K562 (cell line): Measurements from ENCODE around the gene LETM1. TPM values are rescaled to one million over a fixed set of nuclear protein-coding genes. Genes with fewer than 3 reads are reported as not detected.
A peak's percentile ranks its signal among the peaks of the same experiment; 100 is the strongest.

Experiments used
- ATAC-seq: fragments of 200-7000 bp; cut with Tn5 transposase; 3 replicates; pipeline ENCODE4 v1.9.1; 2020; ENCODE audit warnings: moderate library complexity
- BruUV-seq: library from RNA; stranded (reverse); fragments of 400-500 nt; replicated peaks from 2 replicates; lab custom pipeline; 2021; lab: Mats Ljungman, UMichigan
- CTCF ChIA-PET: fragments of 300-600 bp; formaldehyde crosslinking; extraction: SDS; loops from one replicate; lab custom pipeline; 2021; ENCODE audit warnings: low intra/inter-chr PET ratio; lab: Yijun Ruan, JAX
- POLR2A ChIA-PET: fragments of 300-600, 350-650 bp; sonication (Branson Sonifier 250); formaldehyde crosslinking; extraction: SDS; loops from one replicate; lab custom pipeline; 2021; ENCODE audit warnings: antibody characterized with exemption, inconsistent platforms; lab: Yijun Ruan, JAX
- DNase-seq, 4 experiments: peaks; one replicate each; pipeline versions ENCODE4 v3.0.0 to v3.0.0-alpha.2; 2011 to 2018; ENCODE audit warnings: low spot score in 3 of 4, mixed read lengths in 3 of 4; ENCODE audit errors: extremely low read depth in 1 of 4
- FAIRE-seq: peaks from 2 replicates; lab custom pipeline; 2011; peaks lifted over from hg19 to GRCh38; lab: Jason Lieb, UNC
- H2AFZ ChIP-seq: 2 replicates; pipeline ENCODE4 v1.6.0; 2011; ENCODE audit warnings: low read depth, low read length, control low read depth, inconsistent platforms
- H3K27ac ChIP-seq: fragments of 200-600 bp; 3 replicates; pipeline ENCODE4 v1.8.0; 2011; ENCODE audit warnings: low read depth, mild to moderate bottlenecking, control low read depth, inconsistent platforms, low read length, moderate library complexity, mixed read lengths; ENCODE audit errors: extremely low read depth
- H3K27me3 ChIP-seq, 2 experiments: fragments of 300-600 bp in 1 of 2; 2 replicates in 1 of 2; 3 replicates in 1 of 2; pipeline versions ENCODE4 v1.6.0 to v1.8.0; 2011; ENCODE audit warnings: inconsistent platforms in 2 of 2, low read length in 2 of 2, mild to moderate bottlenecking in 1 of 2, mixed read lengths in 1 of 2, moderate library complexity in 1 of 2; ENCODE audit not compliant: control insufficient read depth in 2 of 2, insufficient read depth in 2 of 2
- H3K36me3 ChIP-seq: fragments of 300-600 bp; 3 replicates; pipeline ENCODE4 v1.8.0; 2011; ENCODE audit warnings: mild to moderate bottlenecking, low read length, inconsistent platforms; ENCODE audit not compliant: control insufficient read depth, insufficient read depth
- H3K4me1 ChIP-seq, 2 experiments: fragments of 200-600 bp in 1 of 2; replicated peaks in 1 of 2; 2 replicates in 1 of 2; 3 replicates in 1 of 2; pipeline versions ENCODE4 v1.5.1 to v1.8.0; 2011; ENCODE audit warnings: inconsistent platforms in 2 of 2, low read length in 2 of 2, mild to moderate bottlenecking in 1 of 2, mixed read lengths in 1 of 2, moderate library complexity in 1 of 2; ENCODE audit not compliant: control insufficient read depth in 2 of 2, insufficient read depth in 2 of 2
- H3K4me2 ChIP-seq: 2 replicates; pipeline ENCODE4 v1.6.1; 2011; ENCODE audit warnings: low read length, control low read depth, inconsistent platforms, mixed read lengths; ENCODE audit not compliant: insufficient read depth
- H3K4me3 ChIP-seq: fragments of 200-600 bp; sonication (generic), shearing (Covaris generic); 2 replicates; pipeline ENCODE4 v1.5.1; 2016; ENCODE audit warnings: control low read depth, inconsistent platforms
- H3K79me2 ChIP-seq: fragments of 200-600 bp; 3 replicates; pipeline ENCODE4 v1.8.0; 2011; ENCODE audit warnings: low read length, inconsistent platforms; ENCODE audit not compliant: control insufficient read depth, insufficient read depth
- H3K9ac ChIP-seq, 2 experiments: 2 replicates each; pipeline versions ENCODE4 v1.6.0 to v1.6.1; 2011; ENCODE audit warnings: low read depth in 2 of 2, low read length in 2 of 2, control low read depth in 1 of 2, inconsistent platforms in 1 of 2, mild to moderate bottlenecking in 1 of 2, mixed read lengths in 1 of 2; ENCODE audit not compliant: insufficient read depth in 1 of 2
- H3K9me1 ChIP-seq: one replicate; pipeline ENCODE4 v1.6.0; 2011; ENCODE audit warnings: inconsistent platforms, mild to moderate bottlenecking, low read length, moderate library complexity; ENCODE audit not compliant: control insufficient read depth, insufficient read depth
- H3K9me3 ChIP-seq: replicated peaks from 2 replicates; pipeline ENCODE4 v1.5.1; 2011; ENCODE audit warnings: low read depth, low read length, inconsistent platforms; ENCODE audit not compliant: control insufficient read depth, insufficient read depth
- H4K20me1 ChIP-seq: replicated peaks from 2 replicates; pipeline ENCODE4 v1.6.1; 2011; ENCODE audit warnings: low read length, inconsistent platforms, mixed read lengths; ENCODE audit not compliant: control insufficient read depth, insufficient read depth
- CBX1 ChIP-seq: sonication (generic); IDR thresholded peaks from 2 replicates; pipeline ENCODE4 v1.6.1; 2016; ENCODE audit warnings: antibody characterized with exemption, low read depth, mild to moderate bottlenecking
- HDAC1 ChIP-seq, 2 experiments: fragments of 450-650 bp; IDR thresholded peaks; 2 replicates each; pipeline ENCODE4 v1.6.1; 2016 to 2017; ENCODE audit warnings: inconsistent platforms in 1 of 2, mild to moderate bottlenecking in 1 of 2, moderate library complexity in 1 of 2
- PTRF ChIP-seq: fragments of 450-650 bp; IDR thresholded peaks from 2 replicates; pipeline ENCODE4 v1.6.1; 2016; ENCODE audit warnings: mild to moderate bottlenecking, missing genetic modification characterization, missing compliant biosample characterization
- RFX7 ChIP-seq: fragments of 250-450 bp; sonication (Bioruptor Pico); IDR thresholded peaks from 2 replicates; pipeline ENCODE4 v1.5.1; 2021; ENCODE audit warnings: mild to moderate bottlenecking
- RHOXF2B ChIP-seq: fragments of 250-450 bp; sonication (Bioruptor Pico); conservative IDR thresholded peaks from 2 replicates; pipeline ENCODE4 v1.5.1; 2021
- SIN3B ChIP-seq: fragments of 450-650 bp; IDR thresholded peaks from 2 replicates; pipeline ENCODE4 v1.6.1; 2017; ENCODE audit warnings: low read depth, mild to moderate bottlenecking, moderate library complexity
- ZBTB7A ChIP-seq: IDR thresholded peaks from 2 replicates; pipeline ENCODE4 v1.6.1; 2011; ENCODE audit warnings: low read depth, mild to moderate bottlenecking, low read length, moderate library complexity, borderline replicate concordance; ENCODE audit not compliant: control insufficient read depth
- ZNF324 ChIP-seq: fragments of 250-450 bp; sonication (Bioruptor Pico); IDR thresholded peaks from 2 replicates; pipeline ENCODE4 v1.4.0; 2020; ENCODE audit warnings: mild to moderate bottlenecking
- WGBS: fragments of 100-300 bp; shearing (Covaris generic); methylation state at CpG from one replicate; pipeline ENCODE4 v1.1.6; 2016; ENCODE audit warnings: low coverage, mixed read lengths; ENCODE audit not compliant: insufficient coverage; ENCODE audit errors: missing lambda C conversion rate; 5-methylcytosine and 5-hydroxymethylcytosine counted together
- in situ Hi-C: fragments of 300-500 bp; cut with MboI; formaldehyde crosslinking; loops from 4 replicates; pipeline ENCODE4 v1.15.0; 2018; ENCODE audit warnings: inconsistent platforms, mixed read lengths
- intact Hi-C: fragments of 100-400 bp; cut with micrococcal nuclease; formaldehyde crosslinking; loops from 2 replicates; pipeline ENCODE4 v1.14.2; 2022
- polyA plus RNA-seq, 8 experiments: library from polyadenylated mRNA; depleted of rRNA in 4 of 8; stranded (reverse) in 5 of 8; unstranded in 3 of 8; fragments of >200 nt; fragmentation: Nextera tagmentation in 2 of 8; fragmentation: Illumina TruSeq in 1 of 8; extraction: Ambion mirVana in 2 of 8; extraction: Trizol in 1 of 8; gene quantifications; 2 replicates each; pipeline versions ENCODE4 v1.2.1 to v1.2.3, GENCODE V29; 2011 to 2014; ENCODE audit warnings: inconsistent platforms in 1 of 8, missing spikeins in 1 of 8
- total RNA-seq, 7 experiments: library from RNA; depleted of rRNA in 6 of 7; stranded (reverse); fragments of >200 nt in 6 of 7; fragmentation: Illumina TruSeq in 2 of 7; extraction: Trizol in 2 of 7; gene quantifications; 2 replicates each; pipeline versions ENCODE4 v1.2.1 to v1.2.3, GENCODE V29; 2011 to 2021; ENCODE audit warnings: low replicate concordance in 1 of 7
- TF ChIP-seq, protein P1 (sequence below), 3 experiments: IDR thresholded peaks in 2 of 3; conservative IDR thresholded peaks in 1 of 3; 2 replicates each; pipeline ENCODE4 v1.5.1; 2011 to 2012; ENCODE audit warnings: low read length in 3 of 3, mild to moderate bottlenecking in 3 of 3, control low read depth in 2 of 3, improper control_type of control experiment in 1 of 3, inconsistent platforms in 1 of 3, low read depth in 1 of 3, mixed read lengths in 1 of 3, moderate library complexity in 1 of 3; ENCODE audit not compliant: insufficient read depth in 2 of 3
- TF ChIP-seq, protein P2 (sequence below), 3 experiments: fragments of 200-800 bp in 1 of 3; sonication (Bioruptor generic) in 1 of 3; sonication (generic) in 1 of 3; formaldehyde crosslinking in 1 of 3; IDR thresholded peaks; 2 replicates each; pipeline versions ENCODE4 v1.6.1 to v1.8.0; 2016 to 2022; ENCODE audit warnings: mild to moderate bottlenecking in 2 of 3, missing compliant biosample characterization in 2 of 3, missing genetic modification characterization in 2 of 3, missing genetic modification reagents in 1 of 3
- TF ChIP-seq, protein P3 (sequence below): fragments of 250-450 bp; sonication (Bioruptor Pico); IDR thresholded peaks from 2 replicates; pipeline ENCODE4 v1.8.0; 2021; ENCODE audit warnings: moderate library complexity, mild to moderate bottlenecking, inconsistent platforms
- TF ChIP-seq, protein P4 (sequence below): fragments of 250-450 bp; sonication (Bioruptor Pico); IDR thresholded peaks from 2 replicates; pipeline ENCODE4 v1.4.0; 2020; ENCODE audit warnings: mild to moderate bottlenecking, moderate library complexity

LETM1 gene
- total and polyA plus RNA-seq, 9 of the 15 experiments (the other 6 are each of a cell fraction or from before 2014, with no cell fraction given) = 3.9 to 109 (median 35.0) TPM

DNA sequence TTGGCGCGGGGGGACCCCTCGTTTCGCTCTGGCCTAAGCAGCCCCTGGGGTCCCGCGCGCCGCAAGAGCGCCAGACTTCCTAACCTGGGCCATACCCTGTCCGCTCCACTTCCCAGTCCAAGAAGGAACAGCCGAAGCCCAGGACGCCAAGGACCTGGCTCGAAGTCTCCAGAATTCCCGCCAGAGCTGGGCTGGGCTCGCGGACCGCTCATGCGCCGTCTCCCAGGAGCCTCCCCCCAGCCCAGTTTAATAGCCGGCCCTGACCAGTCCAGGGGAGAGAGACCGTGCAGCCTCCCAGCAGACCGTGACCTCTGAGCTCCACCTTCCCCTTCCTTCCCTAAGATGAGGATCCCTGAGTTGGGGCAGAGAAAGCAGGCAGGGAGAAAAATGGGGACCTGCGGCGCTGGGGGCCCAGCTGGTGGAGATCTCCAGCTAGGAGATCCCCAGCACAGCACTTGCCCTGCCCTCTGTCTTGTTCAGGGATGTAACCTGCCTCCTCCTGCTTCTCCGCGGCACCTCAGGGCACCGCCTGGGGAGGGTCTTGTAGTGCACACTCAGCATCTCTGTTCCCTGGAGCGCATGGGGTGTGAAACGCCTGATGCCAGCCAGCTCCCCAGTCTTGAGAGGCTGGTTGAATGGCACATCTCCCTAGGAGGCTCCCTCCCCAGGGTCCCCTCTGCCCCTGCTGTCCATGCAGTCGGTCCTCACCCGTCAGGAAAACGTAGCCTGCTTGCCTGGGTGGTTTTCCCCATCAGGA, 1.2 kb upstream of the LETM1 start (continued):
- TF ChIP-seq, protein P1, sequence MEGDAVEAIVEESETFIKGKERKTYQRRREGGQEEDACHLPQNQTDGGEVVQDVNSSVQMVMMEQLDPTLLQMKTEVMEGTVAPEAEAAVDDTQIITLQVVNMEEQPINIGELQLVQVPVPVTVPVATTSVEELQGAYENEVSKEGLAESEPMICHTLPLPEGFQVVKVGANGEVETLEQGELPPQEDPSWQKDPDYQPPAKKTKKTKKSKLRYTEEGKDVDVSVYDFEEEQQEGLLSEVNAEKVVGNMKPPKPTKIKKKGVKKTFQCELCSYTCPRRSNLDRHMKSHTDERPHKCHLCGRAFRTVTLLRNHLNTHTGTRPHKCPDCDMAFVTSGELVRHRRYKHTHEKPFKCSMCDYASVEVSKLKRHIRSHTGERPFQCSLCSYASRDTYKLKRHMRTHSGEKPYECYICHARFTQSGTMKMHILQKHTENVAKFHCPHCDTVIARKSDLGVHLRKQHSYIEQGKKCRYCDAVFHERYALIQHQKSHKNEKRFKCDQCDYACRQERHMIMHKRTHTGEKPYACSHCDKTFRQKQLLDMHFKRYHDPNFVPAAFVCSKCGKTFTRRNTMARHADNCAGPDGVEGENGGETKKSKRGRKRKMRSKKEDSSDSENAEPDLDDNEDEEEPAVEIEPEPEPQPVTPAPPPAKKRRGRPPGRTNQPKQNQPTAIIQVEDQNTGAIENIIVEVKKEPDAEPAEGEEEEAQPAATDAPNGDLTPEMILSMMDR (IDR thresholded peaks at IDR 0.05 in 2 of 3, conservative IDR thresholded peaks at IDR 0.05 in 1 of 3; ENCODE audit: insufficient read depth in 2 of 3, low read depth in 1 of 3, low read length in 3 of 3) = 0 out of 6 replicates have a peak, but pooled peaks of 1 of the 3 experiments have one; percentile 3
- TF ChIP-seq, protein P2, sequence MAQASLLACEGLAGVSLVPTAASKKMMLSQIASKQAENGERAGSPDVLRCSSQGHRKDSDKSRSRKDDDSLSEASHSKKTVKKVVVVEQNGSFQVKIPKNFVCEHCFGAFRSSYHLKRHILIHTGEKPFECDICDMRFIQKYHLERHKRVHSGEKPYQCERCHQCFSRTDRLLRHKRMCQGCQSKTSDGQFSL (CRISPR knock-in tag; IDR thresholded peaks at IDR 0.05) = 0 out of 2 replicates have a peak, but pooled peaks have one; percentile 60
- TF ChIP-seq, protein P2 (tag; IDR thresholded peaks at IDR 0.05) = no peak

DNA sequence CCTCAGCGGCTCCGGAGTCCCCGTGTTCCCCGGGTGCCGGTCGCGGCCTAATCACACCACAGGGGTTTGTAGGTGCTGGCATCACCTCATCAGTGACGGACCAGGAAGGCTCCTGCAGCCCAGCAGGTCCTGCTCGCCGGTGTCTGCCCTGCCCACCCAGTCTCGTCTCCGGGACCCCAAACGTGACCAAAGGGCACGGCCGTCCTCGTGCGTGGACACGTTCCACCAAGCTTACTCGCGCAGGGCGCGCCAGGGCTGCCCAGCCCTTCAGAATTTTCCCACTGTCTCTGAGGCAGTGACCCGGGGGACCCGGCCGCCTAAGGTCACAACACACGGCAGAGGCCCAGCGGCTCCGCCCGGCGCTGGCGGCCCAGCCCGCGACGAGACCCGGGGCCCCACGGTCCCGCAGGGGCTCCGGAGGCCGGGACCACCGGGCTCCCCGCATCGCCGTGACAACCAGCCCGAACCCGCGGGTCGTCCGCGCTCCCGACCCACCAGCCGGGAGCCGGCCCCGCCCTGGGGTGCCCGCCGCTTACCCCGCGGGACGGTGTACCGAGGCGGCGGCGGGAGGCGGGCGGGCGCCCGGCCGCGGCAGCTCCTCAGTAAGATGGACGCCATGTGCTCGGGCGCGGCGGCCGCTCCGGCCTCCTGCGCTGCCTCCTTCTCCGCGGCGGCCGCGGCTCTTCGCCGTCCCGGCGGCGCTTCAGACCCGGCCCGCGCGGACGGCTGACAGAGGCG, 454 bp downstream of the LETM1 start:
- H3K79me2 ChIP-seq = peaks cover 76% of the 10 kb centered on the region
- no peak for TF ChIP-seq PTRF (tag)
- TF ChIP-seq RHOXF2B (CRISPR knock-in tag) = no peak
- TF ChIP-seq ZNF324 (CRISPR knock-in tag) = no peak
- peak; percentile 34; the same call in 1 of the 2 replicates for TF ChIP-seq ZBTB7A
- TF ChIP-seq, protein P3, sequence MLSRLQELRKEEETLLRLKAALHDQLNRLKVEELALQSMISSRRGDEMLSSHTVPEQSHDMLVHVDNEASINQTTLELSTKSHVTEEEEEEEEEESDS = no peak
- TF ChIP-seq HDAC1 (IDR thresholded peaks at IDR 0.05) = peak in 1 of 2 experiments; percentile 49; a peak in 1 of 4 replicates
- no peak for TF ChIP-seq RFX7 (CRISPR knock-in tag)
- TF ChIP-seq CBX1 = no peak
- TF ChIP-seq, protein P4, sequence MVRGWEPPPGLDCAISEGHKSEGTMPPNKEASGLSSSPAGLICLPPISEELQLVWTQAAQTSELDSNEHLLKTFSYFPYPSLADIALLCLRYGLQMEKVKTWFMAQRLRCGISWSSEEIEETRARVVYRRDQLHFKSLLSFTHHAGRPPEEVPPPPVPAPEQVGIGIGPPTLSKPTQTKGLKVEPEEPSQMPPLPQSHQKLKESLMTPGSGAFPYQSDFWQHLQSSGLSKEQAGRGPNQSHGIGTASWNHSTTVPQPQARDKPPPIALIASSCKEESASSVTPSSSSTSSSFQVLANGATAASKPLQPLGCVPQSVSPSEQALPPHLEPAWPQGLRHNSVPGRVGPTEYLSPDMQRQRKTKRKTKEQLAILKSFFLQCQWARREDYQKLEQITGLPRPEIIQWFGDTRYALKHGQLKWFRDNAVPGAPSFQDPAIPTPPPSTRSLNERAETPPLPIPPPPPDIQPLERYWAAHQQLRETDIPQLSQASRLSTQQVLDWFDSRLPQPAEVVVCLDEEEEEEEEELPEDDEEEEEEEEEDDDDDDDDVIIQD (CRISPR knock-in tag) = no peak
- TF ChIP-seq SIN3B = peak; percentile 64; the same call in 1 of the 2 replicates

More for the DNA sequence above, 454 bp downstream of the LETM1 start:
- BruUV-seq = no TSS peak
- Histone ChIP-seq H3K9me1 (peaks cover 11% of the 10 kb centered on the region), H2AFZ (peak overlapping the region; percentile 70), H3K36me3 (peaks cover 29% of the 10 kb centered on the region), H3K4me2 (peak overlapping the region; percentile 91), H3K9ac (peak overlapping the region; percentile 86 to 100), H3K27me3 (no peaks in the 10 kb centered on the region), H3K9me3 (no peaks in the 10 kb centered on the region), H4K20me1 (peaks cover 27% of the 10 kb centered on the region), H3K4me1 (peaks cover 40 to 67% of the 10 kb centered on the region in 2 experiments), H3K4me3 (peak overlapping the region; percentile 94), H3K27ac (peak overlapping the region; percentile 84)
- peak in 3 of 4 experiments; percentile 42 to 73 (median 70) for DNase-seq
- in situ Hi-C loops = no loop called here
- under 1% methylated on average over 43 of the region's 92 CpGs for WGBS
- no peak for FAIRE-seq
- peak; percentile 6 for ATAC-seq
- POLR2A ChIA-PET = interaction anchor here (0.6 to 2.2 kb wide), 7 partner anchors 13 to 50 kb away, joined by 3 to 13 read pairs (median 4); partner anchors contain the start of gene NSD2
- intact Hi-C loops = loop anchor here (1.0 kb wide), 1 partner anchor 44 kb away; no protein-coding TSS in a partner anchor
- CTCF ChIA-PET = interaction anchor here (0.6 to 2.7 kb wide), 3 partner anchors 44 to 386 kb away, joined by 4 to 6 read pairs (median 5); partner anchors contain the start of genes HAUS3 and POLN
